ENCODE measurements around the gene NAV2. TPM values are rescaled to one million over a fixed set of nuclear protein-coding genes. Genes with fewer than 3 reads are reported as not detected.
A peak's percentile ranks its signal among the peaks of the same experiment; 100 is the strongest.

Gene NAV2
- polyA plus RNA-seq, 1 donor (not counting 4 experiments of a cell fraction or from before 2014, with no cell fraction given) = 4.0 TPM

DNA sequence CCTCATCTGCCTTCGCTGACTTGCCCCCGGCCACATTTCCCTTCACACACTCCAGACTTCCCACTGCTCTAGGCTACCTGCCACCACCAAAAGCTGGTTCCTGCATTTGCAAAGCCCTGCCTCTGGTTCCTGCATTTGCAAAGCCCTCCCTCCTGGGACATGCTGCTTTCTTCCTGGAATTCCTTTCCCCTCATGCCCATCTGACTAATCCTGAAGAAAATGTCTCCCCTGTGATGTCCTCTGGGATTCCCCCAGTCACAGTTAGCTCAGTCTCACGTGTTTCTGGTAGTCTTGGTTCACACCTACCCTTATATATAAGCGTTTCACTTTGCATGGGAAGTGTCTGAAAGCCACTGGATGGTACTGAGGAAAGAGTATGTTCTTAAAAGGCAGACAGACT, 240.7 kb downstream of the NAV2 start:
- H2AFZ ChIP-seq (ENCODE audit: control insufficient read depth, low read length) = peak overlapping the region; percentile 38
- DNase-seq (ENCODE audit: low read depth, low spot score) (no peak), FAIRE-seq (no peak)
- H3K4me3 ChIP-seq (ENCODE audit: control insufficient read depth in 2 of 3, extremely low read depth in 1 of 3, insufficient read depth in 2 of 3, low read depth in 1 of 3, low read length in 3 of 3) = no peak overlapping the region
- no peak overlapping the region for H3K4me2 ChIP-seq (ENCODE audit: control insufficient read depth, extremely low read depth, insufficient read depth, low read depth, low read length)
- TF ChIP-seq, protein P1, sequence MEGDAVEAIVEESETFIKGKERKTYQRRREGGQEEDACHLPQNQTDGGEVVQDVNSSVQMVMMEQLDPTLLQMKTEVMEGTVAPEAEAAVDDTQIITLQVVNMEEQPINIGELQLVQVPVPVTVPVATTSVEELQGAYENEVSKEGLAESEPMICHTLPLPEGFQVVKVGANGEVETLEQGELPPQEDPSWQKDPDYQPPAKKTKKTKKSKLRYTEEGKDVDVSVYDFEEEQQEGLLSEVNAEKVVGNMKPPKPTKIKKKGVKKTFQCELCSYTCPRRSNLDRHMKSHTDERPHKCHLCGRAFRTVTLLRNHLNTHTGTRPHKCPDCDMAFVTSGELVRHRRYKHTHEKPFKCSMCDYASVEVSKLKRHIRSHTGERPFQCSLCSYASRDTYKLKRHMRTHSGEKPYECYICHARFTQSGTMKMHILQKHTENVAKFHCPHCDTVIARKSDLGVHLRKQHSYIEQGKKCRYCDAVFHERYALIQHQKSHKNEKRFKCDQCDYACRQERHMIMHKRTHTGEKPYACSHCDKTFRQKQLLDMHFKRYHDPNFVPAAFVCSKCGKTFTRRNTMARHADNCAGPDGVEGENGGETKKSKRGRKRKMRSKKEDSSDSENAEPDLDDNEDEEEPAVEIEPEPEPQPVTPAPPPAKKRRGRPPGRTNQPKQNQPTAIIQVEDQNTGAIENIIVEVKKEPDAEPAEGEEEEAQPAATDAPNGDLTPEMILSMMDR (optimal IDR thresholded peaks at IDR 0.05 in 1 of 3, IDR thresholded peaks at IDR 0.05 in 1 of 3, conservative IDR thresholded peaks at IDR 0.05 in 1 of 3; ENCODE audit: extremely low read depth in 1 of 3, insufficient read depth in 2 of 3, low read length in 3 of 3) = no peak
- no peak for TF ChIP-seq EZH2 (IDR thresholded peaks at IDR 0.05; ENCODE audit: low read length)
- no peaks in the 10 kb centered on the region for H3K27me3 ChIP-seq (ENCODE audit: control insufficient read depth, extremely low read depth, insufficient read depth, low read length)
- H3K4me1 ChIP-seq (ENCODE audit: control insufficient read depth, extremely low read depth, insufficient read depth, low read length) = peaks cover 8% of the 10 kb centered on the region
- no peaks in the 10 kb centered on the region for H3K9me1 ChIP-seq (ENCODE audit: control insufficient read depth, extremely low read depth, insufficient read depth, low read length)
- dilution Hi-C loops (cut with MboI; ENCODE audit: extremely low pct_ligation_motif_present, low sequenced_read_pairs) = no loop called here
- H3K79me2 ChIP-seq (ENCODE audit: control insufficient read depth, insufficient read depth, low read length) = no peaks in the 10 kb centered on the region
- H3K9ac ChIP-seq (ENCODE audit: control insufficient read depth, extremely low read depth, insufficient read depth, low read length) = no peak overlapping the region
- H4K20me1 ChIP-seq (ENCODE audit: control insufficient read depth, extremely low read depth, insufficient read depth, low read length) = no peaks in the 10 kb centered on the region
- H3K9me3 ChIP-seq (ENCODE audit: control insufficient read depth, low read depth, low read length) = no peaks in the 10 kb centered on the region
- H3K27ac ChIP-seq (ENCODE audit: control insufficient read depth, insufficient read depth, low read length) = no peak overlapping the region
- H3K36me3 ChIP-seq (ENCODE audit: control insufficient read depth in 2 of 2, extremely low read depth in 1 of 2, insufficient read depth in 2 of 2, low read length in 2 of 2) = no peaks in the 10 kb centered on the region

DNA sequence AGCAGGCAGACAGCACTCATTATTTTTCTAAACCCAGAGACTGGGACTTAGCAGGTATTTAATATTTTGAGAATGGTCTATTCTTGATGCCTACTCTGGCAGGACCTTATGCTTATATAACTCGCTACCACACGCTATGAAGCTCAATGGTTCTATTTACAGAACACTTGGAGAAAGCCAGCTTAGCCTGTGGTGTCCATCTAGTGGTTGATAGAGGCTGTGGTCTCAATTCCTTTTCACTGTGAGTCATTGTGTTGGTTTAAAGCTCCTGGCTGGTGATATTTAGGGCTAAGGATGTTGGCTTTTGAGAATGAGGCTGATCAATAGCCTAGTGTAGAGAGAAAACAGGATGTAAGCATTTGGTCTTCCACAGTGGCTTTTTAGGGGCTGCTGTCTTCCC, 241.3 kb downstream of the NAV2 start:
- dilution Hi-C loops (cut with MboI; ENCODE audit: extremely low pct_ligation_motif_present, low sequenced_read_pairs) = no loop called here

More for the DNA sequence above, 241.3 kb downstream of the NAV2 start:
- H3K79me2 ChIP-seq (ENCODE audit: control insufficient read depth, insufficient read depth, low read length) = no peaks in the 10 kb centered on the region
- no peak overlapping the region for H3K27ac ChIP-seq (ENCODE audit: control insufficient read depth, insufficient read depth, low read length)
- no peak overlapping the region for H2AFZ ChIP-seq (ENCODE audit: control insufficient read depth, low read length)
- peaks cover 8% of the 10 kb centered on the region for H3K4me1 ChIP-seq (ENCODE audit: control insufficient read depth, extremely low read depth, insufficient read depth, low read length)
- no peak for TF ChIP-seq EZH2 (IDR thresholded peaks at IDR 0.05; ENCODE audit: low read length)
- TF ChIP-seq, protein P1 (optimal IDR thresholded peaks at IDR 0.05 in 1 of 3, IDR thresholded peaks at IDR 0.05 in 1 of 3, conservative IDR thresholded peaks at IDR 0.05 in 1 of 3; ENCODE audit: extremely low read depth in 1 of 3, insufficient read depth in 2 of 3, low read length in 3 of 3) = peak; percentile 47 to 71 (median 69)
- H3K9ac ChIP-seq (ENCODE audit: control insufficient read depth, extremely low read depth, insufficient read depth, low read length) = no peak overlapping the region
- H3K27me3 ChIP-seq (ENCODE audit: control insufficient read depth, extremely low read depth, insufficient read depth, low read length) = no peaks in the 10 kb centered on the region
- no peaks in the 10 kb centered on the region for H4K20me1 ChIP-seq (ENCODE audit: control insufficient read depth, extremely low read depth, insufficient read depth, low read length)
- H3K4me2 ChIP-seq (ENCODE audit: control insufficient read depth, extremely low read depth, insufficient read depth, low read depth, low read length) = no peak overlapping the region
- FAIRE-seq (peak; percentile 48), DNase-seq (ENCODE audit: low read depth, low spot score) (no peak)
- H3K9me1 ChIP-seq (ENCODE audit: control insufficient read depth, extremely low read depth, insufficient read depth, low read length) = no peaks in the 10 kb centered on the region
- no peak overlapping the region for H3K4me3 ChIP-seq (ENCODE audit: control insufficient read depth in 2 of 3, extremely low read depth in 1 of 3, insufficient read depth in 2 of 3, low read depth in 1 of 3, low read length in 3 of 3)
- no peaks in the 10 kb centered on the region for H3K9me3 ChIP-seq (ENCODE audit: control insufficient read depth, low read depth, low read length)
- no peaks in the 10 kb centered on the region for H3K36me3 ChIP-seq (ENCODE audit: control insufficient read depth in 2 of 2, extremely low read depth in 1 of 2, insufficient read depth in 2 of 2, low read length in 2 of 2)
